DMS153 treated with DMSO at 0.1 percent for 48 hours (cell line): ENCODE measurements around the gene ALDOC.
"Not testable (repeated sequence)": the region's sequence is repeated elsewhere in the genome, so short reads cannot be mapped to it uniquely, and the experiment has no call there.

Experiments used
- DNase-seq: peaks from one replicate; lab custom pipeline; 2025; ENCODE audit not compliant: unreplicated experiment; lab: John Stamatoyannopoulos, UW

The ALDOC gene

GRCh38 chr17:28576758-28577465, at the start of gene ALDOC:
Gene ALDOC (minus strand): TSS chr17:28576895. CDS start chr17:28575532, 1,363 bp downstream.
- peak; percentile 96 for DNase-seq

DNA sequence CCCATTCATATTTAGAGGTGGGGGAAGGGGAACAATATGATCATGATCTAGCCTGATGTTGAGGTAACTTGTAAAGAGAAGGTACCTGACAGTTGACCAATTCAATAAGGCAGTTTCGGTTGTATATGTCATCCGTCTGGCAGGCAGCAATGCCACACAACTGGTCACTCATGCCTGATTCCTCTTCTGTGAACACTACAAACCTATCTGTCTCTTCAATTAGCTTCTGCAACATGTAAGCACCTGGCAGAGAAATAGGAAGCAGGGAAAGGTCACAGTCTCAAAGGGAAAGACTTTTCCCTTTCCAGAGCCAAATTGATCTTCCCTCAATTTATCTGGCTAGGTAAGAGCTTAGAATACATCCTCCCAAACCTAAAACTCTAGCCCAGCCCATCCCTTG, 47.5 kb upstream of the ALDOC start:
- no peak for DNase-seq

GRCh38 chr17:28623696-28624095, 47.0 kb upstream of the ALDOC start:
- DNase-seq = no peak

DNA sequence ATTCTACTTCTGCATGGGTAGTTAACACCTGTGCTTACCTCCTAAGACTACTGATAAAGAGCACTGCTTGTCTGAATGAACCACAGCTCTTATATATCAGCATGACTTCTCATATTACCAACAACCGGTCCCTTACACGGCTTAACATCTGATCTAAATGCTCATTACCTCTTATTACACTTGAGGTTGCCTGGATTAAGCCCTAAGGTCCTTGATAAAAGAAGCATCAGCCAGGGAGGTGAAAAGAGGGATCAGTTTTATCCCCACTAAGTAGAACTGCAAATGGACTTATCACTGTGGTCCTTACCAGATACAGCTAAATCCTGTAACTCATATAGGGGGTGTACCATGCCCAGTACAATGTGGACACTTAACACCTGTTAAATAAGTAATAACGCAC, 45.5 kb upstream of the ALDOC start:
- DNase-seq = no peak

GRCh38 chr17:28620010-28620409, 43.3 kb upstream of the ALDOC start:
- DNase-seq = no peak

- no peak for DNase-seq
Observed at GRCh38 chr17:28618464-28618863, 41.8 kb upstream of the ALDOC start.

DNA sequence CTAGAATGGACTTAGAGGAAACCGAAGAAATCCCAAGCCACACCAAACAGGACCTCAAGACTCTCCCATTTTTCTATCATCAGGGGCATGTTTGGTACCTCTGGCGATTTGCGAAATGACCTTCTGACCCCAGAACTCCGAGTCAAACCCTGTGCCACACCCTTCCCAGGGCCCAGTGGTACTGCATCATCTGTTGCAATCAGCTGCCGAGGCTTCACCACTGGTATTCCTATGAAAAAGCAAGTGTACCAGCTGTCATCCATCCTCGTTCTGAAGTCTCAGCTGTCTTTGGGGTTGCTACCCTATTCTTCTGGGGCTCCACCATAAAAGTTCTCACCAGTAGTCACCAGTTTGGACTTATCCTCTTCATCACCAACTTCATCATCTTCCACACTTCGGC, 39.6 kb upstream of the ALDOC start:
- no peak for DNase-seq

- no peak for DNase-seq
Observed at GRCh38 chr17:28615260-28615940, 38.7 kb upstream of the ALDOC start.

- no peak for DNase-seq
Observed at GRCh38 chr17:28613931-28614381, 37.3 kb upstream of the ALDOC start, which contains the start of gene RSKR. Gene RSKR (minus strand): TSS chr17:28614185. CDS start chr17:28614161, 24 bp downstream.

DNA sequence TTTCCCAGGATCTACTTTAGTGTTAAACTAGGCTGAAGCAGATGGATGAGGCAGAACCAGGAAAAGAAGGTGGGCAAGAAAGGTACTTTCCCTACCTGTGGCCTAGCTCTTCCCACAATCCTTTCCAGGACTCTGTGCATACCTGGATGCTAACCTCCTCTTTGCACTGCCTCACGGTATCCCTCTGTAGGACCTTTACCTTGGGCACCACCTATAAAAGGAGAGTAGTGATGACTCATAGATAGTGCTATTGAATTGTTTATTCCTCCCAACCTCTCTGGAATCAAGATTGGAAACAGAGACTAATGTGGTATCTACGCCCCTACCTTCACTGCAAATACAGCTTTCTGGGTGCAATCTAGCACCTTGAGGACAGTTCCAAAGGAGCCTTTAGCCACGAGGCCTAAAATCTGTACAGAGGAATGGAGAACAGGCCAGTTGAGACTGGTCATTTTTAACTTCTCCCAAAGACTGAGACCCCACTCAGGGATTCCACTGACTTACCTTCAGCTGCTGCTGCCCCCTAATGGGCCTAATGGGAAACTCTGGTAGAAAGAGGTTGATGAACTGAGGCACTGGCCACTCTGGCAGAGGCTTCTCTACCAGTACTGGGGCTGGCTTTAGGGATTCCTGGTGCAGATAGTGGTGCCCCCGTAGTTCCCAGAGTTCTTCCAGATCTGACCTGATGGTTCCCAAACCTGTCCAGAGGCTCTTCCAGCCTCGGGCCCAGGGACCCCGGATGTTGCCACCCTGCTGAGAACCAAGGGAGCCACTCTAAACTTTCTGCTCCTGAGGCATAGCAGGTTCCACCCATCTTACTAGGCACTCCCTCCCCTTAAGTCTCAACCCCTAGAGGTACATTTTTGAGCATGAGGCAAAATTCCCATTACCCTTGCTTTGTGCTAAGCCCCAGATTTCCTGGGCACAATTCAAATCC, 36.5 kb upstream of the ALDOC start:
- peak; percentile 44 for DNase-seq

- DNase-seq = peak; percentile 26
Observed at GRCh38 chr17:28612531-28612930, 35.8 kb upstream of the ALDOC start.

DNA sequence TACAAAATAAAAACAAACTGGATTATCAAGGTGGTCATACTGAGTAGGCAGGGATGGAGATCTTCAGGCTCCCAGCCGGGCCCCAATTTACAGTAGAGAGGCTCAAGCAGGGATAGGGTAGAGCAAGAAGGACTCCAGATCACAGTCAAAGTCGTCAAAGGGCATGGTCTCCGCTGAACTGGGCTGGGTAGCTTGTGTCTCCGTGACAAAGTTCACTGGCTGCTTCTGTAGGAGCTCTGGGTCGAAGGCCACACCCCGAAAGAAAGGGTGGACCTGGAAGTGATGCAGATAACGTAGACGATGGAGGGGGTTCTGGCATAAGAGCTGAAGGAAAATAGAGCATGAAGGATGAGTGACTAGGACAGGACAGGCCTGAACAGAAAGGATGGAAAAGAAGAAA, 33.7 kb upstream of the ALDOC start:
- no peak for DNase-seq

DNA sequence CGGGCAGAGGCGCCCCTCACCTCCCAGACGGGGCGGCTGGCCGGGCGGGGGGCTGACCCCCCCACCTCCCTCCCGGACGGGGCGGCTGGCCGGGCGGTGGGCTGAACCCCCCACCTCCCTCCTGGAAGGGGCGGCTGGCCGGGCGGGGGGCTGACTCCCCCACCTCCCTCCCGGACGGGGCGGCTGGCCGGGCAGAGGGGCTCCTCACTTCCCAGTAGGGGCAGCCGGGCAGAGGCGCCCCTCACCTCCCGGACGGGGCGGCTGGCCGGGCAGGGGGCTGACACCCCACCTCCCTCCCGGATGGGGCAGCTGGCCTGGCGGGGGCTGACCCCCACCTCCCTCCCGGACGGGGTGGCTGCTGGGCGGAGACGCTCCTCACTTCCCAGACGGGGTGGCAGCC, 27.3 kb upstream of the ALDOC start:
- not testable (repeated sequence) for DNase-seq

GRCh38 chr17:28599311-28600184, 22.9 kb upstream of the ALDOC start:
- DNase-seq = peak; percentile 61

DNA sequence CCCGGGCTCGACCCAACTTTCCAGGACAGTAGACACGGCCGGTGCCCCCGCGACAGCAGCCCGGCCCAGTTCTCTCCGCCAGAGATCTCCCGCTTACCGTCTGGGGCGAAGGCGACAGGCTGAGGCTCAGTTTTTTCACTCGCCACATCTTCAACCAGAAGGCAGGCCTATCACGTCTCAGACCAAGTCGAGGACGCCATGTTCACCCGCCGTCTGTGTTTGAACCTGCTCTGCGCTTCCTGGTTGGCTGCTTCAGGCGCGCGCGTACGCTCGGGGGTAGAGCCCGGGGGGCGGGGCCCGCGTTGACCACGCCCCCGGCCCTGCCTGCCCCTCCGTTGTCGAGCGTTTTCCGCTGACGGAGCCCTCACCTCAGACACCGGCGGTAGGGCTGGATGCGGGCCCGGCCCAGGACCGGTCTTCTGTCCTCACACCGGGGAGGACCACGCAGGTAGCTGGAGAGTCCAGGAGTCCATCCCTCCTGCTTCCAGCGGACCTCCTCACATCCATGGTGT, 22.2 kb upstream of the ALDOC start, which contains the start of gene SPAG5:
Gene SPAG5 (minus strand): TSS at position 227 of the 512 bp plus-strand sequence. CDS start 79 bp downstream, at position 148.
- peak; percentile 95 for DNase-seq

- no peak for DNase-seq
Observed at GRCh38 chr17:28598389-28598788, 21.7 kb upstream of the ALDOC start.

- no peak for DNase-seq
Observed at GRCh38 chr17:28597606-28598383, 21.1 kb upstream of the ALDOC start.

DNA sequence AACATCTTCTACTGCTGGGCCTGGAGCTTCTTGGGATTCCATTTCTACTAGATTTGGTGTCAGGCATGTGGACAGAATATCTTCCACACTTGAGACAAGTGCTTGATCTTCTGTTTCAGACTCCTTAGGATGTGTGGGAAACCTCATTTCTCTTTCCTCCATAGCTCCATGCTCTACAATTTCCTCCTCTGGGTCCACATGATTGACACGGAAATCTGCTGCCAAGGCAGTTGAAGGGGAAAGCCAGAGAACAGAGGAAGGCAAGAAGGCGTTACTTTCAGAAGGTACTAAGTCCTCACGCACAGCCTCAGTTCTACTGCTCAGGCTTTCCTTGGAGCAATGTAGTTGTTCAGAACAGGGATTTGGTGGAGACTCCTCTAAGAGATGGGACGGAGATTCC, 15.6 kb upstream of the ALDOC start:
- DNase-seq = no peak

DNA sequence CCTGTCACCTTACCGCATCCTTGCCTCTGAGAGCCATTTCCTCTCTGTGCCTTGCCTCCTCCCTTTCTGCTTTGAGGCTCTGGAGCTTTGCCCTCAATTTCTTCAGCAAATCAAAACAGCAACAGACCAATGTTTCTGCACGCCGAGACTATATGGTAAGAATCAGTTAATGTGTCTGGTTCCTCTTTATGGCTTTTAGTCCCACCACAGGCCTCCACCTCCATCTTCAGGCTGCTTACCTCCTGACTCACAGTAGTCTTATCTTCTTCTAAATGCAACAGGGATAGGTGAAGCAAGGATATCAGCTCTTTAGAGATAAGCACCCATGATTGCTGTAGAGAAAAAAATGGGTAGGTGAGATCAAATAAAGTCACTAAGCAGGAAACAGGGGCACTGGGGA, 9.2 kb upstream of the ALDOC start:
- no peak for DNase-seq
